Stimulated activated CD4-positive, alpha-beta T cell treated with anti-CD3 and anti-CD28 coated beads, Interleukin-15, amount 100 ng/mL, for 48 hours (primary cell): ENCODE results near the gene SYF2.
"Not testable (repeated sequence)": the region's sequence is repeated elsewhere in the genome, so short reads cannot be mapped to it uniquely, and the experiment has no call there.

Experiments used
- DNase-seq, 2 donors: peaks; one replicate each; pipeline ENCODE4 v3.0.0-alpha.2; 2020; ENCODE audit warnings: low read depth in 2 of 2

Gene SYF2

DNA sequence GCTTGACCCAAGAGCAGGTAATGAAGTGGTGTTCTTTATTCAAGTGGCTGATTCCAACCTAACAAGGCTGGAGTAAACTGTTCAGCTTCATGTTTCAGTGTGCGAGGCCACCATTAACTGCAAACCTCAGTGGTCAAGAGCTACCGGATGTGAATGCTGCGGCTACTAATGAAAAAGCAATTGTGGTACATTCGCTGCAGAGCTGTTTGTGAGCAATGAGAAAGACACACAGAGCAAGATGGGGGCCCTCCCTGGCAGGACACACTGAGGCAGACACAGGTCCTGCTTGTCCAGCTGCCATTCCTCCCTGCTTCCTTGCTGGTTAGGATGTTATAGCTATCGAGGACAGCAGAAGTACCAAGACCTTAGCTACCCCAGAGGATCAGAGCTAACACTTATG, 26.1 kb downstream of the SYF2 start:
- DNase-seq = no peak

DNA sequence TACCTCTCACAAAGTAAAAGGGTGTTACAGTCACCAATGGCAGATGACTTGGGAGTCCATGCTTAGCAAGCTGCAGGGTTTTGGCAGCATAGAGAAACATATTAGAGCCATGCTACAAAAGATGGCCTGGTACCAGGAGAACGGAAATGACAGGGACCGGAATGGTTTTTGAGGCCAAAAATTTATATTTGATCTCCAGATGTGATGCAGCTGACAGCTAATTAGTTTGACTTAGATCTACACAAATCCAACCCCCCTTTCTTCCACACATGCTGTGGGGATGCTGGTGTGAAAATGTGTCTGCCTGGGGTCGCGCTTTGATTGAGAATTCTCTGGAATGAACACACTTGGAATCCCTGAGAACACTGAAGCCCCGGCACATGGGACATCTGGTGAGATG, 26.5 kb downstream of the SYF2 start:
- no peak for DNase-seq

DNA sequence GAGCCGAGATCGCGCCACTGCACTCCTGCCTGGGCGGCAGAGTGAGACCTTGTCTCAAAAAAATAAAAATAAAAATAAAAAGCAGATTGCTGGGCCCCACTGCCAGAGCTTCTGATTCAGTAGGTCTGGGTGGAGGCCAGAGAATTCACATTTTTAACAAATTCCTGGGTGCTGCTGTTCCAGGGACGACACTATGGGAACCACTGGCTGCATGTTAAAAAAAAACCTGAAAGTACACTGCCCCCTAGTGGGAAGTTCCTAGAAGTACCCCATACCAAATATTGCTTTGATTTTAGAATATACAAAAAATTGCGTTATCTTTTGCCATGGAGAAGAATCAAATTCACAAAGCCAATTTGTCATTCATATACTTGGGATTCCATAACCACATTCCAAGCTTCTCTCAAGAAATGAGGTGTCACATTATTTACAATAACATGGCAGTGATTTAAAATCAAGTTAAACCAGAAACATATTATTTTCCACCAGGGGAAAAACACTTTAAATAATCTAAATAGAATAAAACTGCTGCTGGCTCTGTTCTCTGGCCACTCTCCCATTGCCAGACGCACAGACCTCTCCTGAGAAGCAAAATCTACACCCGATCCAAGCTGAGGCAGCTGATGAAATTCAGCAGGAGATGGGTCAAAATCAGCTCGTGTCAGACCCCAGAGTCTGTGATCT, 27.4 kb downstream of the SYF2 start:
- no peak for DNase-seq

DNA sequence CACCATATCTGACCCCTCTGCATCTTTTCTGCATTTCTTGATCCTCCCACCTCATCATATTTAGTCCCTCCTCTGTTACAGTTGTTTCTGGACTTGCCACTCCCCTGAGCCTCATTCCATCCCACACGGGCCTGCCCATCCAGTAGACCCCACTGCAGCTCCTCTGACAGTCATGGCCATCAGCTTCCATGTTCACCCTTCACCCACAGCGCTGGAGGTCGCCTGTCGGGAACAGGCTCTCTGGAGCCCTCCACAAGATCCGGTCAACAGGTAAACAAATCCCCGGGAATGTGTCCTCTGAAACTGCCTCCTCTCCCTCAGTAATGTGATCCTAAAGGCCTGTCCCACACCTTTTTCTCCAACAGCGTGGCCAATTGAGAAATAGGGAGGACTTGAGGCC, 31.3 kb downstream of the SYF2 start:
- DNase-seq = no peak

DNA sequence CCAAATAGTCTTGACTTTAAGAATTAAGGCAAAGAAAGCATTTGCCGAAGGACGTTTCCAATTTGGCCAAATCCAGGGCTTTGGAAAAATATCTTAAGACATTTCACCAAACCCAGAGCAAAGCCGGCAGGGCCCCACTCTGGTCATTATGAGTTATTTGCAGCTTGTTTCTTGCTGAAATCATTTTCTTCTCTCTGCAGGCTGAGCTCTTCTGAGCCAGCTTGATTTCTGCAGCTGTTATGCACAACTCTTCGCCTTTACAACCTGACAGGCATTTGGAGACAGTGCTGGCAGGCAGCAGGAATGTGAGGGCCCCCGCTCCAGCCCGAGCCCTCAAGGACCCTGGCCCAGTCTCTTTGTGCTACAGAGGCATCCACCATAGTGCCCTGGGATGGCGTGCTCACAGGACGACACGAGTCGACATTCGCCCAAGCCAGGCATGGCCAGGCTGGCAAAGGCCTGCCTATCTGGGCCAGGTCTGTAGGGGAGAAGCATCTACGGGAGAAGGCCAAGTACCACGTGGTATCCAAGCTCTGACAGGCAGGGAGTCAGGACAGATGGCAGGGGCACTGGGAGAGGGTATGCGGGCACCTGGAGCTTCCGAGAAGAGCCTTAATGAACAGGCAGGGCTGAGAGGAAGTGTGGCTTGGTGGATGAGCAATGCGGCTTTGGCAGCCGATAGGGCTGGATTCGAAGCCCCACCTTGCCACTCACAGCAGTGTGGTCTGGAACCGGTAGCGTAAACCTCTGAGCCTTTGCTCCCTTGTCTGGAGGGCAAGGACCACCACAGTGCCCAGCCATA, 32.3 kb downstream of the SYF2 start:
- DNase-seq = no peak

DNA sequence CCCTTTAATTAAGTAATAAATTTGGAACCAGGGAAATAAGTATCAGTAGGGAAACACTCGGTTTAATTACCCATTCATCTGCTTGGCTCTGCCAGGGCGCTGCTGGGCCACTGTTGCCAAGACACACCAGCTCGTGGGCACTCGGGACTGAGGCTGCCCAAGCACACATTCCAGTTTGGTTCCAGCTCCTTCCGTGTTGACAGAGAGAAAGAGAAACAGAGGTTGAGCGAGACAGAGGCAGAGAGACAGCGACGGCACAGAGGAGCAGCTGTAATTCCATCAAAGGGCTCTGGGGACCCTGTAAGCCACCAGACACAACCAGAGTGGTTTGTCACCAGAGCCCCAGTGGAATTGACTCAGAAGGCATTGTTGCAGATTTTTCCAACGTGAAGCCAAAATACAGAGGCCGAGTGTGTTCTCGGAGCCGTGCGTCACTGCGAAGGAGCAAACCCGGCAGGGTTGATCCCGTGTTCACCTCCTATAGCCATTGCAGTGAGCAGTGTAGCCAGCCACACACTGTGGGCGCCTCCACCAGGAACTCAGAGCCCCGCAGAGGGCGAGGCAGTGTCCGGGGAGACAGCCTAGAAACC, 33.5 kb downstream of the SYF2 start:
- no peak for DNase-seq

DNA sequence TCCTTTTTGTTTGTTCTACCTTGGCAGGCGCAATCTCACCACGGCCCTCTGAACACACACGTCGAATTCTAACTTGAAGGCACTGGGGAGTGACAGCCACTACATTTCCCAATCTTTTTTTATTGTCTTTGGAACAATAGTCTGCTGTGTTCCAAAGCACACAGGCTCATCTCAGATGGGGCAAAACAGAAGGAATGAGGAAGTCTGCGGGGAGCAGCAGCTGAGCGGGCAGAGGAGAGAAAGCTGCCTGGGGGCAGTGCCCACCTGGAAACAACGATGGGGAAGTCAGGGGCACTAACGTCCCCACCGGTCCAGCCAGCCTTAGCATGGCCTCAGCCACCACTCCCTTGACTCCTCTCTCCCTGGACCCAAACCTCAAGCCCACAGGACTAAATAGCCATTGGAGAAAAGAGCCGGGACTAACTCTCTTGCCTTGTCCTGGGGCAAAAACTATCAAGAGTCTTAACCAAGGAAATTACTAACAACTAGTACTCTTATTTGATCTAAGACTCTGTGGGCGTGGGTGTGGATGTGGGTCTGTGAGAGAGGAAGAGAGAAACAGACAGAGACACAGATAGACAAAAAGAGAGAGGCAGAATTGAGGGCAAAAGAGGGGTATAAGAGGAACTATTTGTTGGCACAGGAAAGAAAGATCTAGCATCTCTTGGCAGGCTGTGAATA, 34.2 kb downstream of the SYF2 start:
- DNase-seq = no peak

DNA sequence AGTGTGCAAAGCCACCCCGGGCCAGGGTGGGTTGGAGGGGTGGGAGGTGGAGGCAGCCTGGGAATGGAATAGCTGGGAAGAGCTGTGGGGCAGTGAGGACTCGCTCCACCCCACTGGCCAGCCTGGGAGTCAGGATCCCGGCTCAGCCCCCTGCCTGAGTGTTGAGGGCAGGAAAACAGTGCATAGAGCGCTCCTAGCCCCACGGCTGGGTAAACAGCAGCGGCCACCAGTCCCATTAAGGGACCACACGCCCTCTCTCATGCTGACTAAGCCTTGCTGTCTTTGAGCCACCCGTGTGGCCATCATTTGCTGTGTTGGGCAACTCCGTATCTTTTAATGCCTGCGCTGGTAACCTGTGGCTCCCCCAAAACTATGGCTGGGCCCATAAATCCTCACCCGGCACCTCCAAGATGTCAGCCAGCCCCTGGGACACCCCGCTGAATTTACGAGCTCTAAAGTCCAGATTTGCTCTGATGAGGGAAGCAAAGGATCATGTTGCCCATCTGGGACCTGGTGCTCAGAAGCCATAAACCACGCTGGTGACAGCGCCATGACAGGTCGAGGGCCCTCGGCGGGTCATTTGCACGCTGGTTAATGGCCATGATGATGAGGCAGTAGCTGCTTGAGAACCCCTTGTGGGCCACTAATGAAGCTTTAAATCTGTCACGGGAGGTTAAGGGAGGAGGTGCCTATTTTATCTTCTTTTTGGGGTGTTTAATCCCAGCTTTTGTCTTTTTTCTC, 34.9 kb downstream of the SYF2 start:
- no peak for DNase-seq

DNA sequence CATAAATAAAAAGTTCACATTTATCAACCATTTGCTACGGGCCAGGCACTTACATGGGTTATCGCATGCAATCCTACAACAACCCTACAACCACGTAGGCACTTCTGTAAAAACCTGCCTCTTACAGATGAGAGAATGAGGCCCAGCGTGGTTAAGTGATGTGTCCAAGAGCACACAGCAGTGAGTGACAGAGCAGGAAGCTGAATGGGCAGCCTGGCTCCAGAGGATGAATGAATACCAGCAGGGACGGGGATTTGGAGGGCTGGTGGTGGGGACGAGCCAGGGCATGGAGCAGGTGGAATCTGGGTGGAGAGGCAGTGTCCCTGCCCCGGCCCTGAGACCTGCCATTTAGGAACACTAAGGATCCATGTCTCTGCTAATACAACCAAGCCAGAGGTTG, 35.5 kb downstream of the SYF2 start:
- DNase-seq = no peak

DNA sequence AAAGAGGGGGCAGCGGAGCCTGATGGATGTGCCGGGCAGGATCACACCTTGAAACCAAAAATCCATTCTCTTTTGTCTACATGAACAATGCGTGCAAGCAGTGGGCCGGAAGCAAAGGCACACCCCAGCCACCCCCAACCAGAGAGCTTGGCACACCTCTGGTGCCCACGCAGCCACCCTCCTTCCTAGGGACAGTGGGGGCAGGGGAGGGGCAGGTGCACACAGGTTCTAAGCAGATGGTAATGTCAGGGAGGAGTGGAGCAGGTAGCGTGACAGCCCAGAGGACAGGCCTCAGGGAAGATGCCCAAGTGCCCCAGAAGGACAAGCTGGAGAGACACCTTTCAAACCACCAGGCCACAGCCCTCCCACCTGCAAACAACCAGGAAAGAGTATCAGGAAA, 36.5 kb downstream of the SYF2 start:
- DNase-seq = no peak

DNA sequence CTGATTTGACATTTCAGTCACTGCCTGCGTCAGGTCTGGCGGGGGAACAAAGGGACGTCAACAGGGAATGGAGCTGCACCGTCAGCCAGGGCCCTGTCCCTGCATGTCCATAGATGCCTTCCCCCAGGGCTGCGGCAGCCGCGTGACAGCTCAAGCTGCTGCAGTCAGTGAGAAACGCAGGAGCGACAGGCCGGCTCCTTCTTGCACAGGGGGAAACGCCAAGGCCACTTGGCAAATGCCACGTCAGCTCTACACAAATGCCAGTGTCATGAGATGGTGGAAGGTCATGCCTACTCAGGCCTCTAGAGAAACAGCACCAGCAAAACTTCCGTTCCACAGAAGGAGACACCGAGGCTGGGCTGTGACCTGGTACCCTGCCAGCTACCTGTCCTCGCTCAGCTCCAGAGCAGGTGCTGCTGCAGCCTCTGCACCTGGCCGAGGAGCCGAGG, 37.7 kb downstream of the SYF2 start:
- no peak for DNase-seq

DNA sequence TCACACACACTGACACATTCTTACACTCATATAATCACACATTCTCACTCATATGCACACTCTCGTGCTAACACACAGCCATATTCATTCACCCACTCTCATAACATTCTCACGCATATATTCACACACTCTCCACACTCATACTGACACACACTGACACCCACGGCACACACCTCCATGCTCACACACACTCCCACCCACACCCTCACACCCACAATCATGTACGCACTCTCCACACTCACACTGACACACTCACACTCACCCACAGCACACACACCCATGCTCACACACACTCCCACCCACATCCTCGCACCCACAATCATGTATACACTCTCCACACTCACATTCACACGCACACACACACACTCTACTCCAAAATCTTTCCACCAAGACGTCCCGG, 38.2 kb downstream of the SYF2 start:
- no peak for DNase-seq

DNA sequence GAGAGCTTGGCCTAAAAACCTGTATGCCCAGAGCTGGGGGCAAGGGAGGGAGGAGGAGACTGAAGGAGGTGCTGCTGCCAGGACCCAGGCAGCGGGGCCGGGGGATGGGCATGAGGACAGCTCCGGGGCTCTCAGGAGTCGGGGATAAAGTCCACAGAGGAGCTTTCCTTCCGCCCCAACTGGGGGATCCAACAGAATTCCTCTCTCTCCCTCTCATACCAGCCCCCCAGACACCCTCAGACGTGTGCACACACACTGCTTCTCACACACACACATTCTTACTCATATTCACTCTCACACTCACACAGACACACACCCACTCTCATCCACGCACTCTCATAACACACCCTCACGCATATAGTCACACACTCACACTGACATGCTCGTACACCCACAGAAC, 39.1 kb downstream of the SYF2 start:
- DNase-seq = no peak

DNA sequence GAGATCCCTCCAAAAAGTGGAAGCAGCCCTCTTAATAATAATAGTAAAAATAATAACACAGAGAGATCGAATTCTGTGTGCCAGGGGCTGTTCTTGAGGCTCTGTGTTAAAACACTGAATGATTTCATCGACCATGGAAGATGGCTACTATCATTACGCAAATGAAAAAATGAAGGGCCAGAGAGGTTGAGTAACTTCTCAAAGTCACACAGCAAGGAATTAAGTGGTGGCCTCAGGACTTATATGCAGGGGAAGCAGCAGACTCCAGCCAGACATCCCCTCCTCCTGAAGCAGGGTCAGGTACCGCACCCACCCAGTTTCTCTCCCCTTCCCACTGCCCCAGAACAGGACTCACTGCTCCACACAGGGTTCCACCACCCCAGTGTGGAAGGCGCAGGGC, 40.1 kb downstream of the SYF2 start:
- no peak for DNase-seq

DNA sequence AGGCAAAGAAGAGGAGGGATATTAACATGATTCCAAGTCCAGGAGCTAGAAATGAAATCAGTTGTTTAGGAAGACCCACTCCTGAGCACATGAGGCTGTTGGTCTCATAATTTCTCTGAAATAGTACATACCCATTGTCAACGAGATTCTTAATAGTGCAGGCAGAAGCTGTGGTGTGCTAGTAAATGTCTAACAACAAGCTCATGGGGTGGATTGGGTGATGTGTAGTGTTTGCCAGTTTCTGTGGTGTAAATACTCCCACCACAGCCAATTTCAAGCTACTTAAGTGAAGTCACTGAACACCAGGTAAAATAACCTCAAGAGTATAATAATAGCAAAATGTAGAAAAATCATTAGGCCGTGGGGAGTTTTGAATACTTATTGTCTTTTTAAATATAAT, 42.0 kb downstream of the SYF2 start:
- DNase-seq = no peak

DNA sequence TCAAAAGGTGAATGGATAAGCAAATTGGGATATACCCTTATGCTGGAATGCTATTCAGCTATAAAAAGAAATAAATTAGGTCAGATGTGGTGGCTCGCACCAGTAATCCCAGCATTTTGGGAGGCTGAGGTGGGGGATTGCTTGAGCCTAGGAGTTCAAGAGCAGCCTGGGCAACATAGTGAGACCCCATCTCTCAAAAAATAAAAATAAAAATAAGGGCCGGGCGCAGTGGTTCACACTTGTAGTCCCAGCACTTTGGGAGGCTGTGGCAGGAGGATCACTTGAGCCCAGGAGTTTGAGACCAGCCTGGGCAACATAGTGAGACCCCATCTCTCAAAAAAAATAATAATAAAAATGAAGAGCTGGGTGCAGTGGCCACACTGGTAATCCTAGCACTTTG, 44.4 kb downstream of the SYF2 start:
- not testable (repeated sequence) for DNase-seq

DNA sequence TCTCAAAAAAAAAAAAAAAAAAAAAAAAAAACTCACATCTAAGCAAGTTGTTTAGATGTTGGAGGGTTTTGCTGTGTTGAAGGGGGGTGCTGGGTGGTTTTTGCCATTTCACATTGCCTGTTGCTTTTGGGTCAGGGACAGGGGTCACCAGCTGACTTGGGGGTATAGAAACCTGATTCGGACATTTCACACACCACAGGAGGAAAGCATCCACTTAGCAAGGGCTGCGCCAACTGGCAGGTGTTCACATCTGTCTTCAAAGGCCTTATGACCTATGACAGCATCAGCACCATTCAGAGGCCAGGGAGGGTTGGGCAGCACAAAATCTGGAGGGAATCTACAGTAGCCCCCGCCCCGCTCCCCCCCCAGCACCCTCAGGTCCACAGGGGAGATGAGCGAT, 45.2 kb downstream of the SYF2 start:
- no peak for DNase-seq

DNA sequence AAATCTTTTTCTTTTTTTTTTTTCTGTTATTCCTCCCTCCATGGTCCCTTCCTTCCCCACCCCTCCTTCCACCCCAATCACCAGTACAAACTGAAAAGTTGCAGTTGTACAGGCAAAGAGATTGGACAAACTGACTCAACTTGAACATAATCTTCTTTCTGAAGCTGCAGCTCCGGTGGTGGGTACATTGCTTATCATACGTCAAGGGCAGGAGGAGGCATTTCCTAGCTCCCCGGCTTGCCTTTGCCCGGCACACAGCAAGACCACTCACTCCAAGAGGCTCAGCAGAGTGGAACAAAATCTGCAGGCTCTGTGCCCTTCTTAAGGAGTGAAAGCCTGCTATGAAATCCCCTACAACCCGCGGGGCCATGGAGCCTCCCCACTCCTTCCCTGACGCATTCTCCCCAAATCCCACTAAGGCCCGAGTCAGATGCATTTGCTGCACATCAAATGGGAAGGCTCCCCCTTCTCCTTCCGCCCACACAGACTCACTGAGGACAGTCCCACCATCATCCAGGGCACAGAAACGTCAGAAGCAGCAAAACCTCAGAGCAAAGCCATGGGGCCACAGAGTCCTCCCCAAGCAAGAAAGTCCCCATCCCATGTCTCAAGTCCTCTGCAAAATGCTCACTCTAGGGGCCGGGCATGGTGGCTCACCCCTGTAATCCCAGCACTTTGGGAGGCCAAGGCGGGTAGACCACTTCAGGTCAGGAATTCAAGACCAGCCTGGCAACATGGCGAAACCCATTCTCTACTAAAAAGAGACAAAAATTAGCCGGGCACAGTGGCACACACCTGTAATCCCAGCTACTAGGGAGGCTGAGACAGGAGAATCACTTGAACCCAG, 45.9 kb downstream of the SYF2 start:
- DNase-seq = no peak

DNA sequence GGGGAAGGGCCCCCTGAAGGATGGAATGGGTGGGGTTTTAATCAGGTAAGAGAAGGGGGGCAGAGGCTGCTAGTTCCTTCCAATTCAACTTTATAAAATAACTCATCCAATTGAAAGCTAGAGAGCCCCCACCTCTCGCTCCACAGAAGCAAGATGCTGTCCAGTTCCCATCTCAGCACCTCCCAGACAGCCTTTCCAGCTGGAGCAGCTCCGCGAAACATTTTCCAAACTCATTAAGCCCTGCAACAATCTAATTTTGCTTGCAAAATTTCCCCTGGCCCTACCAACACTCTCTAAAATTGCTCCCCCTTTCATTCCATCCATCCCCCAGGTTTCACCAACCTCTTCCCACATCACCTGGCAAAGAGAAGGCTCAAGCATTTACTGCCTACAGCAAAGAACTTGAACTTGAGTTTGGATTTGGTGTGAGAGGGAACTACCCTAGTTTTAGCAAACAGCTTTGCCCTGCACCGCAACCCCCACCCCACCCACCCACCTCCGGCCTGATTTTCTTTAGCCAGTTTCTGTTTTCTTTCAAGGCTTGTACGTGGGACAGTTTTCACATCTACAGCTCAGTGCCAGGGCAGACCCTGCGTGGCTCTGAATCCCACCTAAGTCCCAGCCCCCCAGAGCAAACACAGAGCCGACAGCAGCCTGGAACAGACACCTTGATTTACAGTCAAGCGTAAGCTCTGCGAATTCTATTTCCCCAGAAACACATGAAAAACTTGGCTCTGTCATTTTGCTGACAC, 46.7 kb downstream of the SYF2 start:
- DNase-seq = no peak
